Measurements from ENCODE around the gene HGFAC.

The HGFAC gene

DNA sequence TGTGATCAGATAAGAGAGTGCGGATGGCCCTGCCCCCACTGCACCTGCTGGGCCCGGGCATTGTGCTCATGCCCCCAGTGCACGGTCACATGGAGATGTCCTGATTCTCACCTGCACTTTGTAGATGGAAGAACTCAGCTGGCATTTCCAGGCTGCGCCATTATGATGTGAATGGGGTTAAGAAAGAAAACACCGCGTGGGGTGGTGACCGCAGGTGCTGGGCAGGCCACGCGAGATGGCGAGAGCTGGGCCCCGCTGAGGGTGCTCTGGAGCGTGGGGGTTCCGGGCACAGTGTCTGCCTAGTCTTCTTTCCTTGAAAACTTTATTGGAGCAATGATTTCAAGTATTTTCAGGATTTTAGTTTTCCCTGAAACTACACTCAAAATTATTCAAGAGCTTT lies 17.8 kb upstream of the HGFAC start:
- no peak for TF ChIP-seq POLR2AphosphoS5 (IDR thresholded peaks at IDR 0.05; ENCODE audit: borderline replicate concordance, low read depth, low read length)
- no peak for TF ChIP-seq FOXP2 (optimal IDR thresholded peaks at IDR 0.05; ENCODE audit: control extremely low read depth, extremely low read length, insufficient read depth)
- no peak for TF ChIP-seq EZH2 (IDR thresholded peaks at IDR 0.05)
- Histone ChIP-seq H3K27ac (no peak overlapping the region), H3K36me3 (ENCODE audit: insufficient read depth, low read length) (peaks cover 7% of the 10 kb centered on the region; the same call in 1 of the 2 replicates), H3K4me3 (no peak overlapping the region), H3K9me3 (ENCODE audit: low read depth, low read length) (no peaks in the 10 kb centered on the region), H3K9ac (ENCODE audit: insufficient read length) (no peak overlapping the region)
- no peak for DNase-seq (ENCODE audit: low read depth, low spot score)

DNA sequence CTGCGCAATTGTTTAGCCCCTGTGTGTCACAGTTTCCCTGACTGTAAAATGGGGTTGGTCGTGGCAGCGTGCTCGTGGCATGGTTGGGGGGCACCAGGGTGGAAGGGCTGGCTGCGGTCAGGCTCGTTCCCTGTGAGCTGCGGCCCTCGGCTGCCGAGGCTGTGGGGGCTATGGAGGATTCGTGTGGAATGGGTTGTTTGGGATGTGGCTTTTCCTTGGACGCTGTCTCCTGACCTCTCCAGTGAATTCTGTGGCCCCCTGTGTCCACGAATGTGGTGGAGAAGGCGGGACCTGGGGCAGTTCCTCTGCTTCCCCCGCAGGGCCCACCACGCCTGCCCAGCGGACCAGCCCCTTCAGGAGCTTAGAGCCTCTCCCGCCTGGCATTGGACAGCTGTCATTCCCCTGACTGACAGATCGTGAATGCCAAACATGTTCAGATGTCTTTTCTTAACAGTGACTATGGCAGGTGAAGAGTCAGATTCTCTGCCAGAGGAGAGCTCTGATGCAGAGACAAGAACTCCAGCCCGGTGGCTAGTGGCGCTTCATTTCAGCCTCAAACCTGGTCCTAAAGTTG lies 17.2 kb upstream of the HGFAC start:
- no peak for TF ChIP-seq FOXP2 (optimal IDR thresholded peaks at IDR 0.05; ENCODE audit: control extremely low read depth, extremely low read length, insufficient read depth)
- no peak for TF ChIP-seq POLR2AphosphoS5 (IDR thresholded peaks at IDR 0.05; ENCODE audit: borderline replicate concordance, low read depth, low read length)
- TF ChIP-seq EZH2 (IDR thresholded peaks at IDR 0.05), result no peak
- peaks cover 7% of the 10 kb centered on the region; the same call in 1 of the 2 replicates for H3K36me3 ChIP-seq (ENCODE audit: insufficient read depth, low read length)
- H3K27ac ChIP-seq, result no peak overlapping the region
- DNase-seq (ENCODE audit: low read depth, low spot score), result no peak
- no peak overlapping the region for H3K9ac ChIP-seq (ENCODE audit: insufficient read length)
- H3K9me3 ChIP-seq (ENCODE audit: low read depth, low read length), result no peaks in the 10 kb centered on the region
- no peak overlapping the region for H3K4me3 ChIP-seq

DNA sequence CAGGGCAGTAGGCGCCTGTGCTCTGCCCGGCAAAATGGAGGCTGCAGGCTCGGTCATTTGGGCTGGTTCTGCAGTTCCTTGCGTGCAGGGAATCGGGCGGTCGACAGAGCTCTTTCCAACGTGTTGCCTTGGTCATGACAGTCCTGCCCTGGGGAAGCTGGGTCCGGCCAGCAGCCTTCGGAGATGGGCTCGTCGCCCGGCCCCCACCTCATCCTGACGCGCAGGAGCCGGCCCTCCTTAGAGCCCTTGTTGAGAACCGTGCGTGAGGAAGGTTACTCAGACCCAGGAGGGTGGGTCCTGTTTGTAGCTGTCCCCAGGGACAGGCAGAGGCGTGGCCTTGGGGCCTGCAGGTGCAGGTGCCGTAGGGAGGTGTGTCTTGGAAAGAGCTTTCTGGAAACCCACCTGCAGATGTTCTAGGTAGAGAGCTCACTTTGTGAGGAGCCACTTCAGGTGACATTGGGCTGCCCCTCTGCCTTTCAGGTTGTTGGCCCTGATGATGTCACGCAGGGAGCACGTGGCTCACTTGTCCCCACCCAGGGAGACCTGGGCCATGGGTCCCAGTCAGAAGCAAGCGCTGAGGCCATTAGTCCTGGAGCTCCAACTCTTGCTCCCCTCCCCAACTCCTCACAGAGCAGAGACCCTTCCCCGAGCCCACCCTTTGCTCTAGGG lies 15.2 kb upstream of the HGFAC start:
- TF ChIP-seq POLR2AphosphoS5 (IDR thresholded peaks at IDR 0.05; ENCODE audit: borderline replicate concordance, low read depth, low read length) (no peak), EZH2 (IDR thresholded peaks at IDR 0.05) (no peak), FOXP2 (optimal IDR thresholded peaks at IDR 0.05; ENCODE audit: control extremely low read depth, extremely low read length, insufficient read depth) (no peak)
- H3K36me3 ChIP-seq (ENCODE audit: insufficient read depth, low read length), result peaks cover 7% of the 10 kb centered on the region; the same call in 1 of the 2 replicates

DNA sequence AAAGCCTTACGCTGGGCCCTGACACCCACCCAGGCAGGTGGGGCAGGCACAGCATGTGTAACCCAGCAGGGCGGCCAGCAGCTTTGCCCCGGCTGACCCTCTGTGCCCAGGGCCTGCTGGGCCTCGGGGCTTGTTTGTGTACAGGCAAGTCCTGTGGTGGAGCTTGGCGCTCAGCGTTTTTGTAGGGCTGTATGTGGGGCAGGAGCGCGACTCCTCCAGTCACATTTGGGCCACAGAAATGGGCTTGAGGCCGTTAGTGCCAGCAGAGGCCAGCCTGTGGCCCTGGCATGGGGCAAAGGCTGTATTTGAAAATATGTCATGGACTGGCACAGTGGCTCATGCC lies 14.7 kb upstream of the HGFAC start:
- peaks cover 7% of the 10 kb centered on the region; the same call in 1 of the 2 replicates for H3K36me3 ChIP-seq (ENCODE audit: insufficient read depth, low read length)
- H3K27ac ChIP-seq, result no peak overlapping the region
- TF ChIP-seq FOXP2 (optimal IDR thresholded peaks at IDR 0.05; ENCODE audit: control extremely low read depth, extremely low read length, insufficient read depth) (no peak), POLR2AphosphoS5 (IDR thresholded peaks at IDR 0.05; ENCODE audit: borderline replicate concordance, low read depth, low read length) (no peak), EZH2 (IDR thresholded peaks at IDR 0.05) (no peak)
- H3K9ac ChIP-seq (ENCODE audit: insufficient read length), result no peak overlapping the region
- DNase-seq (ENCODE audit: low read depth, low spot score), result no peak
- H3K4me3 ChIP-seq, result no peak overlapping the region
- H3K9me3 ChIP-seq (ENCODE audit: low read depth, low read length), result no peaks in the 10 kb centered on the region

More for the DNA sequence above, 15.2 kb upstream of the HGFAC start:
- Histone ChIP-seq H3K9me3 (ENCODE audit: low read depth, low read length) (no peaks in the 10 kb centered on the region), H3K27ac (no peak overlapping the region), H3K4me3 (no peak overlapping the region), H3K9ac (ENCODE audit: insufficient read length) (no peak overlapping the region)
- no peak for DNase-seq (ENCODE audit: low read depth, low spot score)

DNA sequence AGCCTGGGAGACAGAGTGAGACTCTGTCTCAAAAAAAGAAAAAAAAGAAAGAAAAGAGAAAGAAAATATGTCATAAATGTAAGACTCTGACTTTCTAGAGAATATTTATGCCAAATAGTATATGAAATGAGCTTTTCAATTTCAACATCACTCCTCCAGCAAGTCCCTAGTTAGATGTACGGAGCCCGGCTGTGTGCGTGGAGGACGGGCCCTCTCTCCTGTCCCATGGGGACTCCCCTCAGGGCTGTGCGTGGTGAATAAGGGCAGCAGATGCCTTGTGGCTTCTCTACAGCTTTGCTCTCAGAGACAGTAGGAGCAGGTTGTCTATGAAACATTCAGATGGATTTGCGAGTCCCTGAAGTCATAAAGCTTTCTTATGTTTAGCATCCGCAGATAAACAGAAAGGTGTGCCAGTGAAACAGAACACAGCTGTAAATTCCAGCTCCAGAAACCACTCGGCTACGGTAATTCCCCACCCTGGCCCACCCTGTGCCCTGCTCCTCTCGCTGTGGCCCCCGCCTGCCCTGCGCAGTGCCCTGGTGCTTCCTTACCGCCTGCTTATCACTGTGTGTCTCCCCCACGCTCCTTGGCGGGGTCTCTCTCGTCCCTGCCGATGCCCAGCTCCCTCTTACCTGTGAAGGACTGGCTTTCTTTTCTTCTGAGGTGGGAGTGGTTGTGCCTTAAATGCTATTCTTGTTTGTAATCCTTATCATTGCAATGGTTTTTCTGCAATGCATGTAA lies 13.9 kb upstream of the HGFAC start:
- TF ChIP-seq FOXP2 (optimal IDR thresholded peaks at IDR 0.05; ENCODE audit: control extremely low read depth, extremely low read length, insufficient read depth), result no peak
- TF ChIP-seq EZH2 (IDR thresholded peaks at IDR 0.05), result no peak
- no peak for TF ChIP-seq POLR2AphosphoS5 (IDR thresholded peaks at IDR 0.05; ENCODE audit: borderline replicate concordance, low read depth, low read length)
- no peak overlapping the region for H3K27ac ChIP-seq

DNA sequence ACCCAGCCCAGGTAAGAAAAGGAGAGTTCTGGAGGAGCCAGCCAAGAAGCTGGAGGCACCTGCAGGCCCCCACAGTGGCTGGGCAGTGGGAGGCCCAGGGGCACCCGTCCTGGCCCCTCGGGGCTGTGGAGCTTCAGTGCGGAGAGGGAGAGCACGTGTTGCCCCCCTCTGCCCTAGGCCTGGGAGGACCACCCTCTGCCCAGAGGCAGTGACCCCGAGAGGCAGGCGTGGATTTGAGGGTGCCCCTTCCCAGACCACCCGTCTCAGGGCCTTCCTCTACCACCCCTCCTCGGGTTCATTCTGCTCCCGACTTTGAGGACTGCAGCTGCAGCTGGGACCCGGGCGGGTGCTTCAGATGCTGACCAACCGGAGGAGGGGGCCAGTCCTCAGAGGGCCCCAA lies 12.1 kb upstream of the HGFAC start:
- Histone ChIP-seq H3K9ac (ENCODE audit: insufficient read length) (no peak overlapping the region), H3K36me3 (ENCODE audit: insufficient read depth, low read length) (no peaks in the 10 kb centered on the region), H3K27ac (no peak overlapping the region), H3K4me3 (no peak overlapping the region), H3K9me3 (ENCODE audit: low read depth, low read length) (no peaks in the 10 kb centered on the region)
- no peak for DNase-seq (ENCODE audit: low read depth, low spot score)
- TF ChIP-seq EZH2 (IDR thresholded peaks at IDR 0.05) (no peak), POLR2AphosphoS5 (IDR thresholded peaks at IDR 0.05; ENCODE audit: borderline replicate concordance, low read depth, low read length) (no peak), FOXP2 (optimal IDR thresholded peaks at IDR 0.05; ENCODE audit: control extremely low read depth, extremely low read length, insufficient read depth) (no peak)

More for the DNA sequence above, 13.9 kb upstream of the HGFAC start:
- Histone ChIP-seq H3K36me3 (ENCODE audit: insufficient read depth, low read length) (peaks cover 7% of the 10 kb centered on the region; the same call in 1 of the 2 replicates), H3K4me3 (no peak overlapping the region), H3K9ac (ENCODE audit: insufficient read length) (no peak overlapping the region), H3K9me3 (ENCODE audit: low read depth, low read length) (no peaks in the 10 kb centered on the region)
- no peak for DNase-seq (ENCODE audit: low read depth, low spot score)

DNA sequence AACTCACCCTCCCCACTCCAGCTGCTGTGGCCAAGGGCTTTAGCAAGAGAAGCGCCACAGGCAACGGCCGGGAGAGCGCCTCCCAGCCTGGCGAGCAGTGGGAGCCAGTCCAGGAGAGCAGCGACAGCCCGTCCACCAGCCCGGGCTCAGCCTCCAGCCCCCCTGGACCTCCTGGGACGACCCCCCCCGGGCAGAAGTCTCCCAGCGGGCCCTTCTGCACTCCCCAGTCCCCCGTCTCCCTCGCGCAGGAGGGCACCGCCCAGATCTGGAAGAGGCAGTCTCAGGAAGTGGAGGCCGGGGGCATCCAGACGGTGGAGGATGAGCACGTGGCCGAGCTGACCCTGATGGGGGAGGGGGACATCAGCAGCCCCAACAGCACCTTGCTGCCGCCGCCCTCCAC lies 11.2 kb upstream of the HGFAC start:
- no peaks in the 10 kb centered on the region for H3K36me3 ChIP-seq (ENCODE audit: insufficient read depth, low read length)
- H3K4me3 ChIP-seq, result no peak overlapping the region
- no peaks in the 10 kb centered on the region for H3K9me3 ChIP-seq (ENCODE audit: low read depth, low read length)
- DNase-seq (ENCODE audit: low read depth, low spot score), result no peak
- no peak overlapping the region for H3K27ac ChIP-seq
- H3K9ac ChIP-seq (ENCODE audit: insufficient read length), result no peak overlapping the region
- TF ChIP-seq POLR2AphosphoS5 (IDR thresholded peaks at IDR 0.05; ENCODE audit: borderline replicate concordance, low read depth, low read length), result no peak
- no peak for TF ChIP-seq FOXP2 (optimal IDR thresholded peaks at IDR 0.05; ENCODE audit: control extremely low read depth, extremely low read length, insufficient read depth)
- TF ChIP-seq EZH2 (IDR thresholded peaks at IDR 0.05), result no peak

DNA sequence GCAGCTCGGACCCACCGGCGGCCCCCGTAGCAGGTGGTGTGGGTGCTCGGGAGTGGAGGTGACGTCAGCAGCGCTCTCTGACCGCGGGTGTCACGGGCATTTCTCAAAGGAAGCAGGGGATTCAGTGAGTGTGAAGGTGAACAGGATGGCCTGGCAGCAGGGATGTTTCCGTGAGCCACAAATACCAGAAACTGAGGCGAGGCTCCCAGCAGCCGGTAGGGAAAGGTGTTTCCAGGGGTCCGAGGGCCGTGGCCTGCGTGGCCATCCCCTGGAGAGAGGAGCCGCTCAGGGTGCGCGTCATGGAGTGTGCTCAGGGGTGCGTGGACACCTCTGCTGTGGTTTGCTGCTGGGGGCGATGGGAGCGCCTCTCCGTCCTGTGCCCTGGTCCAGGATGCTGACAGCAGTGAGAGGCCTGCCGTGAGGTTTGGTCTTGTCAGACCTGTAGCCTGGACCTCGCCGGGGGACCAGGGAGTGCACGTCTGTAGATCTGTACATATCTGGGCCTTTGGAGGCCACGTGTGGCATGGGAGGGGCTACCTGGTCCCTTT lies 10.2 kb upstream of the HGFAC start:
- Histone ChIP-seq H3K9me3 (ENCODE audit: low read depth, low read length) (no peaks in the 10 kb centered on the region), H3K4me3 (no peak overlapping the region), H3K27ac (no peak overlapping the region), H3K36me3 (ENCODE audit: insufficient read depth, low read length) (no peaks in the 10 kb centered on the region), H3K9ac (ENCODE audit: insufficient read length) (no peak overlapping the region)
- DNase-seq (ENCODE audit: low read depth, low spot score), result no peak
- TF ChIP-seq FOXP2 (optimal IDR thresholded peaks at IDR 0.05; ENCODE audit: control extremely low read depth, extremely low read length, insufficient read depth) (no peak), EZH2 (IDR thresholded peaks at IDR 0.05) (no peak), POLR2AphosphoS5 (IDR thresholded peaks at IDR 0.05; ENCODE audit: borderline replicate concordance, low read depth, low read length) (no peak)

All from SK-N-MC (cell line).